HepG2 (cell line): ENCODE results near the gene PNKD. TPM values are rescaled to one million over a fixed set of nuclear protein-coding genes. Genes with fewer than 3 reads are reported as not detected.

ENCODE experiments used
- AKNA ChIP-seq: sonication (generic); formaldehyde crosslinking; IDR thresholded peaks from 2 replicates; pipeline ENCODE4 v1.4.0; 2020; ENCODE audit warnings: missing genetic modification reagents, borderline replicate concordance
- ATM ChIP-seq: fragments of 450-650 bp; IDR thresholded peaks from 2 replicates; pipeline ENCODE4 v1.7.1; 2017; ENCODE audit warnings: mild to moderate bottlenecking, borderline replicate concordance
- BRCA1 ChIP-seq: sonication (generic); formaldehyde crosslinking; IDR thresholded peaks from 2 replicates; pipeline ENCODE4 v1.4.0; 2020; ENCODE audit warnings: missing genetic modification reagents
- KDM5A ChIP-seq: fragments of 200-600 bp; sonication (generic); IDR thresholded peaks from 2 replicates; pipeline ENCODE4 v1.7.0; 2018; ENCODE audit warnings: antibody characterized with exemption, mild to moderate bottlenecking, low read length, borderline replicate concordance
- NAIF1 ChIP-seq: sonication (generic); formaldehyde crosslinking; IDR thresholded peaks from 2 replicates; pipeline ENCODE4 v1.5.0; 2020; ENCODE audit warnings: mild to moderate bottlenecking, missing genetic modification reagents, borderline replicate concordance
- PHF8 ChIP-seq: sonication (generic); formaldehyde crosslinking; IDR thresholded peaks from 2 replicates; pipeline ENCODE4 v1.5.0; 2020; ENCODE audit warnings: missing genetic modification reagents
- PITX1 ChIP-seq: sonication (generic); formaldehyde crosslinking; IDR thresholded peaks from 2 replicates; pipeline ENCODE4 v1.5.1; 2020; ENCODE audit warnings: mild to moderate bottlenecking, missing genetic modification reagents
- THAP11 ChIP-seq: IDR thresholded peaks from 2 replicates; pipeline ENCODE4 v1.6.1; 2016; ENCODE audit warnings: missing biosample characterization, missing genetic modification reagents
- ZBTB7B ChIP-seq: sonication (generic); formaldehyde crosslinking; IDR thresholded peaks from 2 replicates; pipeline ENCODE4 v1.4.0; 2020; ENCODE audit warnings: missing genetic modification reagents
- ZMYM3 ChIP-seq: sonication (generic); formaldehyde crosslinking; IDR thresholded peaks from 2 replicates; pipeline ENCODE4 v1.5.1; 2020; ENCODE audit warnings: mild to moderate bottlenecking, missing genetic modification reagents
- ZNF251 ChIP-seq: sonication (generic); formaldehyde crosslinking; IDR thresholded peaks from 2 replicates; pipeline ENCODE4 v1.9.0; 2021; ENCODE audit warnings: mild to moderate bottlenecking, missing genetic modification reagents
- ZNF7 ChIP-seq: IDR thresholded peaks from 2 replicates; pipeline ENCODE4 v1.6.1; 2016; ENCODE audit warnings: missing biosample characterization, missing genetic modification reagents
- ZSCAN12 ChIP-seq: sonication (generic); formaldehyde crosslinking; IDR thresholded peaks from 2 replicates; pipeline ENCODE4 v1.9.0; 2021; ENCODE audit warnings: mild to moderate bottlenecking, missing genetic modification reagents
- polyA plus RNA-seq, 8 experiments: library from polyadenylated mRNA; depleted of rRNA in 3 of 8; stranded (reverse) in 7 of 8; unstranded in 1 of 8; fragments of >200 nt; fragmentation: Illumina TruSeq in 4 of 8; extraction: Trizol in 4 of 8; gene quantifications; 2 replicates each; pipeline versions ENCODE4 v1.2.1 to v1.2.3, GENCODE V29; 2011 to 2016; ENCODE audit warnings: low read depth in 4 of 8, missing spikeins in 1 of 8, mixed read lengths in 1 of 8; ENCODE audit not compliant: insufficient read depth in 1 of 8
- total RNA-seq, 5 experiments: library from RNA; depleted of rRNA; stranded (reverse); fragments of >200 nt; fragmentation: Illumina TruSeq; extraction: Trizol; gene quantifications; 2 replicates each; pipeline ENCODE4 v1.2.3, GENCODE V29; 2016; ENCODE audit warnings: low read depth in 1 of 5
- TF ChIP-seq, protein P1 (sequence below): sonication (generic); formaldehyde crosslinking; IDR thresholded peaks from 2 replicates; pipeline ENCODE4 v1.4.0; 2020; ENCODE audit warnings: low read depth, mild to moderate bottlenecking, missing genetic modification reagents
- TF ChIP-seq, protein P2 (sequence below): sonication (generic); formaldehyde crosslinking; IDR thresholded peaks from 2 replicates; pipeline ENCODE4 v1.4.0; 2020; ENCODE audit warnings: missing genetic modification reagents

PNKD gene
- total and polyA plus RNA-seq, 2 of the 13 experiments (the other 11 are each of a cell fraction or from before 2014, with no cell fraction given), result 55.9 to 80.4 TPM

- no peak for TF ChIP-seq AKNA (CRISPR knock-in tag)
- TF ChIP-seq, protein P1, sequence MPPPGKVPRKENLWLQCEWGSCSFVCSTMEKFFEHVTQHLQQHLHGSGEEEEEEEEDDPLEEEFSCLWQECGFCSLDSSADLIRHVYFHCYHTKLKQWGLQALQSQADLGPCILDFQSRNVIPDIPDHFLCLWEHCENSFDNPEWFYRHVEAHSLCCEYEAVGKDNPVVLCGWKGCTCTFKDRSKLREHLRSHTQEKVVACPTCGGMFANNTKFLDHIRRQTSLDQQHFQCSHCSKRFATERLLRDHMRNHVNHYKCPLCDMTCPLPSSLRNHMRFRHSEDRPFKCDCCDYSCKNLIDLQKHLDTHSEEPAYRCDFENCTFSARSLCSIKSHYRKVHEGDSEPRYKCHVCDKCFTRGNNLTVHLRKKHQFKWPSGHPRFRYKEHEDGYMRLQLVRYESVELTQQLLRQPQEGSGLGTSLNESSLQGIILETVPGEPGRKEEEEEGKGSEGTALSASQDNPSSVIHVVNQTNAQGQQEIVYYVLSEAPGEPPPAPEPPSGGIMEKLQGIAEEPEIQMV (CRISPR knock-in tag), result no peak
- TF ChIP-seq ZMYM3 (CRISPR knock-in tag), result peak; percentile 93
- no peak for TF ChIP-seq KDM5A
- TF ChIP-seq ZSCAN12, result no peak
- no peak for TF ChIP-seq ZNF251
- TF ChIP-seq PHF8, result 0 out of 2 replicates have a peak, but pooled peaks have one; percentile 24
- 0 out of 2 replicates have a peak, but pooled peaks have one; percentile 47 for TF ChIP-seq NAIF1
- TF ChIP-seq BRCA1 (CRISPR knock-in tag), result no peak
- TF ChIP-seq ZBTB7B (CRISPR knock-in tag), result peak; percentile 62; the same call in 1 of the 2 replicates
- no peak for TF ChIP-seq ATM
- TF ChIP-seq ZNF7 (CRISPR knock-in tag), result peak; percentile 31; the same call in 1 of the 2 replicates
- TF ChIP-seq, protein P2, sequence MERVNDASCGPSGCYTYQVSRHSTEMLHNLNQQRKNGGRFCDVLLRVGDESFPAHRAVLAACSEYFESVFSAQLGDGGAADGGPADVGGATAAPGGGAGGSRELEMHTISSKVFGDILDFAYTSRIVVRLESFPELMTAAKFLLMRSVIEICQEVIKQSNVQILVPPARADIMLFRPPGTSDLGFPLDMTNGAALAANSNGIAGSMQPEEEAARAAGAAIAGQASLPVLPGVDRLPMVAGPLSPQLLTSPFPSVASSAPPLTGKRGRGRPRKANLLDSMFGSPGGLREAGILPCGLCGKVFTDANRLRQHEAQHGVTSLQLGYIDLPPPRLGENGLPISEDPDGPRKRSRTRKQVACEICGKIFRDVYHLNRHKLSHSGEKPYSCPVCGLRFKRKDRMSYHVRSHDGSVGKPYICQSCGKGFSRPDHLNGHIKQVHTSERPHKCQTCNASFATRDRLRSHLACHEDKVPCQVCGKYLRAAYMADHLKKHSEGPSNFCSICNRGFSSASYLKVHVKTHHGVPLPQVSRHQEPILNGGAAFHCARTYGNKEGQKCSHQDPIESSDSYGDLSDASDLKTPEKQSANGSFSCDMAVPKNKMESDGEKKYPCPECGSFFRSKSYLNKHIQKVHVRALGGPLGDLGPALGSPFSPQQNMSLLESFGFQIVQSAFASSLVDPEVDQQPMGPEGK, result peak; percentile 77
- TF ChIP-seq PITX1 (CRISPR knock-in tag), result peak; percentile 63
- TF ChIP-seq THAP11 (CRISPR knock-in tag), result 0 out of 2 replicates have a peak, but pooled peaks have one; percentile 14
These were observed 13.9 kb downstream of the PNKD start (continued) for GRCh38 chr2:218284106-218284811.
